Upper lobe of right lung (tissue), 1 donor: ENCODE data around the gene OR56A4. TPM values are rescaled to one million over a fixed set of nuclear protein-coding genes. Genes with fewer than 3 reads are reported as not detected.

Source experiments
- ATAC-seq: fragments of 200-7000 bp; cut with Tn5 transposase; one replicate; pipeline ENCODE4 v1.9.1; 2020; ENCODE audit warnings: mild to moderate bottlenecking, moderate library complexity
- DNase-seq: peaks from one replicate; pipeline ENCODE4 v3.0.0-alpha.2; 2020
- H3K27ac ChIP-seq: fragments of 200-600 bp; one replicate; pipeline ENCODE4 v1.8.0; 2022
- H3K27me3 ChIP-seq: fragments of 200-600 bp; one replicate; pipeline ENCODE4 v1.8.0; 2022; ENCODE audit warnings: mild to moderate bottlenecking
- H3K36me3 ChIP-seq: fragments of 200-600 bp; one replicate; pipeline ENCODE4 v1.8.0; 2022
- H3K4me1 ChIP-seq: fragments of 200-600 bp; one replicate; pipeline ENCODE4 v1.8.0; 2022
- H3K4me3 ChIP-seq: fragments of 200-600 bp; one replicate; pipeline ENCODE4 v1.8.0; 2022; ENCODE audit warnings: mild to moderate bottlenecking
- H3K9me3 ChIP-seq: fragments of 200-600 bp; one replicate; pipeline ENCODE4 v1.8.0; 2022
- CTCF ChIP-seq: fragments of 200-600 bp; IDR thresholded peaks from one replicate; pipeline ENCODE4 v1.8.0; 2022; ENCODE audit warnings: antibody characterized with exemption
- intact Hi-C: fragments of 100-400 bp; cut with DNase I; formaldehyde crosslinking; loops from one replicate; pipeline ENCODE4 v1.11.0; 2022
- total RNA-seq: library from RNA; stranded (reverse); fragmentation: NEBNext Ultra II Directional; extraction: Animal tissue kit (Norgen Biotek cat#: 25700); gene quantifications from one replicate; pipeline ENCODE4 v1.2.1, GENCODE V29; 2021
- donor health status: DM: no; HTN: yes; CAD: no; lungs with severe emphysema.

The OR56A4 gene
- total RNA-seq, 1 donor from 2014 or later, result not detected

GRCh38 chr11:5955586-5955985 lies 51.2 kb downstream of the OR56A4 start:
- H3K27ac ChIP-seq, result no peak overlapping the region
- no peaks in the 10 kb centered on the region for H3K4me1 ChIP-seq
- no peak for TF ChIP-seq CTCF
- no peaks in the 10 kb centered on the region for H3K36me3 ChIP-seq
- H3K27me3 ChIP-seq, result no peaks in the 10 kb centered on the region
- no peaks in the 10 kb centered on the region for H3K9me3 ChIP-seq
- DNase-seq, result no peak
- intact Hi-C loops, result no loop called here
- no peak overlapping the region for H3K4me3 ChIP-seq
- no peak for ATAC-seq

Other genes starting within 250 kb of the OR56A4 start
- not detected for gene OR52N5, start 223.6 kb downstream of the OR56A4 start, total RNA-seq
- gene OR52N1, start 215.7 kb downstream of the OR56A4 start, total RNA-seq, result not detected
- not detected for gene OR52N2, start 198.0 kb downstream of the OR56A4 start, total RNA-seq
- not detected for gene OR52E6, start 165.0 kb downstream of the OR56A4 start, total RNA-seq
- gene OR52E8, start 149.3 kb downstream of the OR56A4 start, total RNA-seq, result not detected
- not detected for gene OR52E4, start 126.3 kb downstream of the OR56A4 start, total RNA-seq
- gene OR52E5, start 113.7 kb downstream of the OR56A4 start, total RNA-seq, result not detected
- not detected for gene OR56A3, start 64.7 kb downstream of the OR56A4 start, total RNA-seq
- not detected for gene OR56A5, start 38.5 kb downstream of the OR56A4 start, total RNA-seq
- not detected for gene OR52L1, start 20.0 kb downstream of the OR56A4 start, total RNA-seq
- gene OR56A1, start 23.8 kb upstream of the OR56A4 start, total RNA-seq, result not detected
- not detected for gene OR56B4, start 100.7 kb upstream of the OR56A4 start, total RNA-seq
- gene OR52B2, start 163.4 kb upstream of the OR56A4 start, total RNA-seq, result not detected
- gene OR52W1, start 192.3 kb upstream of the OR56A4 start, total RNA-seq, result not detected
- gene C11orf42, start 198.6 kb upstream of the OR56A4 start, total RNA-seq, result not detected
- gene FHIP1B, start 227.7 kb upstream of the OR56A4 start, total RNA-seq, result 40.6 TPM
- gene CNGA4, start 232.1 kb upstream of the OR56A4 start, total RNA-seq, result not detected